Large intestine (tissue), 3 donors: ENCODE measurements around the gene CCSER2. TPM values are rescaled to one million over a fixed set of nuclear protein-coding genes. Genes with fewer than 3 reads are reported as not detected.
A peak's percentile ranks its signal among the peaks of the same experiment; 100 is the strongest.
"Not testable (repeated sequence)": the region's sequence is repeated elsewhere in the genome, so short reads cannot be mapped to it uniquely, and the experiment has no call there.

Experiments
- DNase-seq, 2 donors: peaks; one replicate each; pipeline versions ENCODE4 v3.0.0 to v3.0.0-alpha.2; 2013
- H3K27ac ChIP-seq: one replicate; pipeline ENCODE4 v1.5.1; 2013; ENCODE audit warnings: low read length
- H3K27me3 ChIP-seq: 2 replicates; pipeline ENCODE4 v1.6.1; 2013; ENCODE audit warnings: low read length; ENCODE audit not compliant: control insufficient read depth, insufficient read depth
- H3K36me3 ChIP-seq: 2 replicates; pipeline ENCODE4 v1.6.1; 2013; ENCODE audit warnings: low read length; ENCODE audit not compliant: control insufficient read depth, insufficient read depth
- H3K4me1 ChIP-seq: one replicate; pipeline ENCODE4 v1.6.1; 2013; ENCODE audit warnings: low read length; ENCODE audit not compliant: control insufficient read depth, insufficient read depth
- H3K4me3 ChIP-seq: one replicate; pipeline ENCODE4 v1.5.1; 2013; ENCODE audit warnings: low read length
- H3K9me3 ChIP-seq: one replicate; pipeline ENCODE4 v1.6.1; 2013; ENCODE audit warnings: mild to moderate bottlenecking, low read depth, low read length, moderate library complexity; ENCODE audit not compliant: control insufficient read depth
- WGBS: methylation state at CpG from one replicate; pipeline ENCODE4 v1.1.5; 2013; ENCODE audit warnings: low lambda C conversion rate; ENCODE audit not compliant: insufficient coverage; 5-methylcytosine and 5-hydroxymethylcytosine counted together
- polyA plus RNA-seq: library from polyadenylated mRNA; unstranded; fragments of 120-200 nt; gene quantifications from one replicate; pipeline ENCODE4 v1.2.1, GENCODE V29; 2013

Gene CCSER2
- polyA plus RNA-seq, 1 donor: 16.9 TPM

DNA sequence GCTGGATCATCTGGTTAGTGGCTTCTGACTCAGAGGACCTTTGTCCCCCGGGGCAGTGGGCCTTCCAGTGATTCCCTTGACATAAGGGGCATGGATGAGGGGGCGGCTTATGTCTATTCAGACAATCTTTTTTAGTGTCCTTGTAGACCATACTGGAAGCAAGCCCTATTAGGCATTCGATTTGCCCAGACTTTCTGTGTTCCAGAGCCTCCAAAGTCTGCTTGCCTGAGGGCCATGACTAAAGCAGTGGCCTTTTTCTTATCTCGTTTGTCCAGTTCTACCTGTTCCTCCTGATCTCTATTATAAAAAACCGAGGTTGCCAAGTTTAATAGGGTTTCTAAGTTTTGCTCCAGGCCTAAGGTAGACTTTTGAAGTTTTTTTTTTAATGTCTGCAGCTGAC, 199.0 kb downstream of the CCSER2 start:
- WGBS: no CpG with 5 or more reads among the region's 5 CpGs
- not testable (repeated sequence) for H3K9me3 ChIP-seq, H3K36me3 ChIP-seq, H3K27ac ChIP-seq, H3K27me3 ChIP-seq, H3K4me3 ChIP-seq, H3K4me1 ChIP-seq, DNase-seq

DNA sequence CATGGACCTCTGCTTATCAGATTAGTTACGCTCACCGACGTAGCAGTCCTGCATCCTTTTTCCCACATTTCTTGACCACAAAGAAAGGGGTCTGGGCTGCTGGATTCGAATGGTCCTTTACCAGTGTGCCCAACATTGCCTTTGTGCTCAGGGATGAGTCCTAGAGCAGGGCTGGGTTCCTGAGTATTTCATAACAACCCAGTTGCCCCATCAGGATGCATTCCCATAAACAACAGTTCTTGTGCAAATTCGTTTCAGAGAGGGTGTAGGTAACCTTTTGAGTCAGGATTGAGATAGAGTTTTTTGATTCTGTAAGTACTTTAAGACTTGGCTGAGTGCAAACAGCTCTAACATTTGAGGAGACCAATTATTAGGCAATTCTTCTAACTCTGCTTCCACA, 200.1 kb downstream of the CCSER2 start:
- not testable (repeated sequence) for H3K36me3 ChIP-seq, H3K4me1 ChIP-seq, DNase-seq, H3K4me3 ChIP-seq, H3K9me3 ChIP-seq, H3K27me3 ChIP-seq, H3K27ac ChIP-seq
- no CpG with 5 or more reads among the region's 5 CpGs for WGBS

DNA sequence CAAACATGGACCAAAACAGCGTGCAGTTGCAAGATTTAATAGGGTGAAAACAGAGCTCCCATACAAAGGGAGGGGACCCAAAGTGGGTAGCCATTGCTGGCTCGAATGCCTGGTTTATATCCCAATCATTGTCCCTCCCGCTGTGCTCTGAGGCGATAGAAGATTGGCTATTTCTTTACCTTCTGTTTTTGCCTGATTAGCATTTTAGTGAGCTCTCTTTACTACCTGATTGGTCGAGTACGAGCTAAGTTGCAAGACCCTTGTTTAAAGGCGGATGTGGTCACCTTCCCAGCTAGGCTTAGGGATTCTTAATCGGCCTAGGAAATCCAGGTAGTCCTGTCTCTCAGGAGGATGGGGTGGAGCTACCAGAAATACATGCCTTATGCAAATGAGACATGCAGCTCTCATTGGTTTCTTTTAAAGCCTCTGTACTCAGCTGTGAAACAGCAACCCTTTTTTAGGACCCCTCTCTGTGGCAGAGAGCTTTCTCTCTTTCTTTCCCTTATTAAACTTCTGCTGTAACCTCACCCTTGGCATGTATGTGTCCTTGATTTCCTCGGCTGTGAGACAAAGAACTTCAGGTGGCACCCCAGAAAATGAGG, 202.4 kb downstream of the CCSER2 start:
- 100% methylated on average over 3 of the region's 9 CpGs for WGBS
- Histone ChIP-seq H3K27ac (no peak overlapping the region), H3K4me1 (no peaks in the 10 kb centered on the region), H3K9me3 (no peaks in the 10 kb centered on the region), H3K36me3 (no peaks in the 10 kb centered on the region), H3K27me3 (no peaks in the 10 kb centered on the region), H3K4me3 (no peak overlapping the region)
- DNase-seq: no peak

DNA sequence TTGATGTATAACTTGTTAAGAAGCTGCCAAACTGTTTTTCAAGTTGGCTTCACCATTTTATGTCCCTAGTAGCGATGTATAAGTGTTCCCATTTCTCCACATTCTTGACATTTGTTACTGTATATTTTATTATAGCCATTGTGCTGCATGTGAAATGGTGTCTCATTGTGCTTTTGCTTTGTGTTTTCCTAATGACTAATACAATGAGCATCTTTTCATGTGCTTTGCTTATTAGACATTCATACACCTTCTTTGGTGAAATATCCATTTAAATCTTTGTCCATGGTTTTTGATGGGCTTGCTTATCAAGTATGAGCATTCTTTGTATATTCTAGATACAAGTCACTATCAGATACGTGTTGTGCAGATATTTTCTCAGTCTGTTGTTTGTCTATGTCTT, 203.0 kb downstream of the CCSER2 start:
- Histone ChIP-seq H3K27ac (no peak overlapping the region), H3K9me3 (no peaks in the 10 kb centered on the region), H3K4me1 (no peaks in the 10 kb centered on the region), H3K4me3 (no peak overlapping the region), H3K36me3 (no peaks in the 10 kb centered on the region), H3K27me3 (no peaks in the 10 kb centered on the region)
- WGBS: 60% methylated on average over 1 of the region's 2 CpGs
- DNase-seq: no peak

DNA sequence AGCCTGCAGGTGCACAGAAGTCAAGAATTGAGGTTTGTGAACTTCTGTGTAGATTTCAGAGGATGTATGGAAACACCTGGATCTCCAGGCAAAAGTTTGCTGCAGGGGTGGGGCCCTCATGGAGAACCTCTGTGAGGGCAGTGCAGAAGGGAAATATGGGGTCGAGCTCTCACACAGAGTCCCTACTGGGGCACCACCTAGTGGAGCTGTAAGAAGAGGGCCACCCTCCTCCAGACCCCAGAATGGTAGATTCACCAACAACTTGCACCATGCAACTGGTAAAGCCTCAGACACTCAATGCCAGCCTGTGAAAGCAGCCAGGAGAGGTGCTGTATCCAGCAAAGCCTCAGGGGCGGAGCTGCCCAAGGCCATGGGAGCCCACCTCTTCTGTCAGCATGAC, 205.8 kb downstream of the CCSER2 start:
- no peaks in the 10 kb centered on the region for H3K36me3 ChIP-seq
- peaks cover under 1% of the 10 kb centered on the region for H3K27me3 ChIP-seq
- no peak for DNase-seq
- no peaks in the 10 kb centered on the region for H3K4me1 ChIP-seq
- no CpG with 5 or more reads among the region's 2 CpGs for WGBS
- H3K4me3 ChIP-seq: no peak overlapping the region
- H3K27ac ChIP-seq: no peak overlapping the region
- H3K9me3 ChIP-seq: no peaks in the 10 kb centered on the region

DNA sequence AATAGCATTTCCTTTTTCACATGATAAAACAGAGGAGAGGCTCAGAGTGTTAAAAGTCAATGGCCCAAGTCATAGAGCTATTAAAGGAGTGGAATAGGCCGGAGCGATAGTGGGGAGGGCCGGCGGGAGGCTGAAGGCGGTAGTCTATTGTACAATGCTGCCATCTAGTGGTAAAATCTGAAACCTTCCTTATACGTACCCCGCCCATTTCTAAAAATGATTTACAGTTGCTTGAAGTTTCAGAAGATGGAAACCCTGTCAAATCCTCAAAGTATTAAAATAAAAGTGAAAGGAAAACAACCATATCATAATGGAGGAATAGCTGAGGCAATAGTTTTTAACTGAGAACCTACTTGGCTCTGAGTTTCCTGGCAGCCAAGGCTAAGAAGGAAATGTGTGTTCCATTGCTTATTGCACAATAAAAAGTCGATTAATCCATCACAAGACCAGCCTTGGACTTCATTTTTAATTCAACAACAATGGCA, 209.1 kb downstream of the CCSER2 start:
- DNase-seq: peak; percentile 31 to 53
- peaks cover 27% of the 10 kb centered on the region for H3K27me3 ChIP-seq
- no peaks in the 10 kb centered on the region for H3K4me1 ChIP-seq
- no peaks in the 10 kb centered on the region for H3K36me3 ChIP-seq
- H3K27ac ChIP-seq: no peak overlapping the region
- H3K4me3 ChIP-seq: no peak overlapping the region
- peaks cover 11% of the 10 kb centered on the region for H3K9me3 ChIP-seq
- WGBS: 0% methylated on average over 2 of the region's 8 CpGs

DNA sequence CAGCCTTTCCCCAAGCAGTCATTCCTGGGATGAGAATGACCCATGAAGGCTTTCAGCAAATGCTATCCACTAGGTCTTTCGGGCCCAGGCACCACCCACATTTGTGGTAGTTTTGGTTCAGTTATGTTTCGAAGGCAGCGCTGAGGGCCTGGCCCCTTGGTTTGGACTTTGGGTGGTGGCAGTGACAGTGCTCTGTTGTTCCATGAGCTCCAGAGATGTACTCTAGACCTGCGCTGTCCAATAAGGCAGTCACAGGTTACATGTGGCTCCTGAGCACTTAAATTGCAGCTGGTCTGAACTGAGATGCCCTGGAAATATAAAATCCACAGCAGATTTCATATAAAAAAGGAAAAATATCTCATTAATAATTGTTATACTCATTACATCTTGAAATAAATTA, 209.6 kb downstream of the CCSER2 start:
- no peak for DNase-seq
- Histone ChIP-seq H3K4me3 (no peak overlapping the region), H3K27ac (no peak overlapping the region), H3K9me3 (peaks cover 11% of the 10 kb centered on the region), H3K27me3 (peaks cover 33% of the 10 kb centered on the region), H3K4me1 (no peaks in the 10 kb centered on the region), H3K36me3 (no peaks in the 10 kb centered on the region)
- WGBS: no CpG with 5 or more reads among the region's 4 CpGs

DNA sequence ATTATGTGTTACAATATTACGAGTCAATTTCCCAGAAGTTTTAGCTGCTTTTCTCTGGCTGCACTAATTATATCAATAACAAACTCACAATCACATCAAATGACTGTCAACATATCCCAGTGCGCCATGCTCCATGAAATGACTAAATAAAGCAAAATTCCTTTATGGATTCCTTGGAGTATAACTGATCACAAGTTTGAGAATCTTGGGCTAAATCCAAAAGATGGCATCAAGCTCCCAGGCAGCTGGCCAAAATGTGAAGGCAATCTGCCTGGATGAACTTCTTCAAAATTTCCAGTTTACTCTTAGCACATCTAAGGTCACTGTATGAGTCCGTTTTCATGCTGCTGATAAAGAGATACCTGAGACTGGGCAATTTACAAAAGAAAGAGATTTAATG, 210.8 kb downstream of the CCSER2 start:
- DNase-seq: no peak
- no peaks in the 10 kb centered on the region for H3K4me1 ChIP-seq
- peaks cover 11% of the 10 kb centered on the region for H3K9me3 ChIP-seq
- no peak overlapping the region for H3K4me3 ChIP-seq
- H3K27me3 ChIP-seq: peaks cover 38% of the 10 kb centered on the region
- no peaks in the 10 kb centered on the region for H3K36me3 ChIP-seq
- WGBS: no CpG with 5 or more reads among the region's 3 CpGs
- no peak overlapping the region for H3K27ac ChIP-seq

DNA sequence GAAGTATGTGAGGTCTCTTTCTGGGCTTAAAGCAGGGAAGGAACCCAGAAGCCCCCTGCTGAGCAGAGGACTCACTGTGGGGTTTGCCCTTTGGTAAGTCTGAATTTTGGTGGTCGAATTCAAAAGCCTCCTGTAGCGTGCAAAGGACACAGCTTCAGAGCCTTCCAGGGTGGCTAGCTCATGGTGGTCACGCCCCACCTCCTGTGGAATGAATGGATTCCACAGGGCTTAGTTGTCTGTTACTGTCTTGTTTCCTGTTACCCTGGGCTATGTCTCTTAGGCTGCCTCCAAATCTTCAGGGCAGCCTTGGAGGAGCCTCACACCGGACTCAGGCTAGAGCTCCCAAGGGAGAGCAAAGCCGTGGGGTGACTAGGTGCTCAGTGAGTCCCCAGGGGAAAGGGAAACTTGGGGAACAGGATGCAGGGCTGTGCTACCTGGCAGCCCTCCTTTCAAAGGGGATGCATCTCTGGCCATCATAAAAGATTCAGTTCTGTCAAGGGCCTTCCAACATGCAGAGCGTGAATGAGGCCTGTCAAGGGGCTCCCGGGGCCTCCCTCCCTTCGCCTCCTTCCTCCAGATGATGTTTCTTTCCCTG, 211.7 kb downstream of the CCSER2 start:
- no peaks in the 10 kb centered on the region for H3K36me3 ChIP-seq
- no peak overlapping the region for H3K4me3 ChIP-seq
- H3K9me3 ChIP-seq: peaks cover 11% of the 10 kb centered on the region
- DNase-seq: no peak
- H3K4me1 ChIP-seq: no peaks in the 10 kb centered on the region
- no peak overlapping the region for H3K27ac ChIP-seq
- H3K27me3 ChIP-seq: peaks cover 38% of the 10 kb centered on the region
- no CpG with 5 or more reads among the region's 8 CpGs for WGBS

DNA sequence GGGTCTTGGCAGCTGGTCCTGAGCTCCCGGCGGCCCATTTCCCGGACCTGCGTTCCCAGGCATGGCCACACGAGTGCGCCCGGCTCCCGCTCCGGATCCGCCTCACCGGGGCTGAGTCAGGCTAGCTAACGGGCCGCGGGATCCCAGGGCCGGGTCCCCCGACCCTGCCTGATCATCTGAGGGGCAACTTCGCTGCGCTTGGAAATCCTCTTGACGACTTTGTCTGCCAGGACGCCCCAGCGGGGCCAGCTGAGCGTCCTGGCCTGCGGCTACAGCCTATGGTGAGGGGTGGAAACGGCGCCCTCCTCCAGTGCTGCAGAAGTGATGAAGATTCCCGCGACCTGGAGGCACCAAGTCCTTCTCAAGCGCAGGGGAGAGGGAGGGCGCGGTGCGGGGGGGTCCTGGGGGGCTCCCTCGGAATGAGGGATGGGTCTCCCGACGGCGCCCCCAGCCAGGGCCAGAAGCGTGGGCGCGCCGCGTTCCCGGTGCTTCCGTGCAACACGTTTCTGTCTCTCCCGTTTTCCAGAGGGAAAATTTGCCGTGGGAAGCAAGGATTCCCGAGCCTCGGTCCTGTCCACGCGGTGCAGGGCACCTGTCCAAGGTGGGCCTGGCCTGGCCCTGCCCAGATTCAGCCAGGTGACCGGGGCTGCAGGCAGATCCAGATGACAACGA, 212.4 kb downstream of the CCSER2 start:
- peak in 1 of 2 donors; percentile 13 for DNase-seq
- Histone ChIP-seq H3K27me3 (peaks cover 38% of the 10 kb centered on the region), H3K27ac (no peak overlapping the region), H3K4me1 (no peaks in the 10 kb centered on the region), H3K36me3 (no peaks in the 10 kb centered on the region), H3K9me3 (peaks cover 11% of the 10 kb centered on the region), H3K4me3 (peak overlapping the region; percentile 14)
- no CpG with 5 or more reads among the region's 51 CpGs for WGBS
